GM18508 (cell line): ENCODE measurements around the gene NAALADL1.
"Not testable (repeated sequence)": the region's sequence is repeated elsewhere in the genome, so short reads cannot be mapped to it uniquely, and the experiment has no call there.

ENCODE experiments used
- ATAC-seq: cut with Tn5 transposase; IDR thresholded peaks from one replicate; pipeline ENCODE4 v1.9.1; 2021; ENCODE audit warnings: moderate number of reproducible peaks; ENCODE audit not compliant: insufficient read depth, unreplicated experiment

NAALADL1 gene

GRCh38 chr11:65021003-65021402, 37.4 kb downstream of the NAALADL1 start:
- no peak for ATAC-seq

GRCh38 chr11:65019824-65020223, 38.5 kb downstream of the NAALADL1 start:
- no peak for ATAC-seq

GRCh38 chr11:65017937-65018336, 40.4 kb downstream of the NAALADL1 start:
- ATAC-seq = no peak

- ATAC-seq = no peak
These were observed 41.6 kb downstream of the NAALADL1 start for GRCh38 chr11:65016705-65017104.

GRCh38 chr11:65014726-65015227, 43.6 kb downstream of the NAALADL1 start:
- ATAC-seq = no peak

GRCh38 chr11:65013888-65014725, 44.2 kb downstream of the NAALADL1 start, which contains the start of gene ARL2:
Gene ARL2 (plus strand): TSS chr11:65014160. CDS start chr11:65014208, 48 bp downstream.
- peak; percentile 37 for ATAC-seq

GRCh38 chr11:65013130-65013887, 45.0 kb downstream of the NAALADL1 start:
- ATAC-seq = peak; percentile 44

- ATAC-seq = no peak
These were observed 49.5 kb downstream of the NAALADL1 start for GRCh38 chr11:65008873-65009272.

GRCh38 chr11:65008016-65008415, 50.3 kb downstream of the NAALADL1 start:
- ATAC-seq = no peak

GRCh38 chr11:65003968-65004367, 54.4 kb downstream of the NAALADL1 start:
- ATAC-seq = not testable (repeated sequence)

GRCh38 chr11:65003282-65003681, 55.1 kb downstream of the NAALADL1 start:
- ATAC-seq = no peak

GRCh38 chr11:65002706-65003105, 55.6 kb downstream of the NAALADL1 start:
- no peak for ATAC-seq

- ATAC-seq = no peak
These were observed 58.9 kb downstream of the NAALADL1 start for GRCh38 chr11:64999478-64999877.

- no peak for ATAC-seq
These were observed 59.5 kb downstream of the NAALADL1 start for GRCh38 chr11:64998690-64999431.

- ATAC-seq = no peak
These were observed 60.2 kb downstream of the NAALADL1 start for GRCh38 chr11:64998141-64998540.

GRCh38 chr11:64996710-64997380, 61.5 kb downstream of the NAALADL1 start, which contains the start of gene BATF2:
Gene BATF2 (minus strand): TSS chr11:64996971. CDS start chr11:64996914, 57 bp downstream.
- ATAC-seq = no peak

GRCh38 chr11:64996327-64996709, 62.0 kb downstream of the NAALADL1 start:
- ATAC-seq = no peak
